DMS 273 (cell line): Measurements from ENCODE around the gene HMX1.

Experiments used
- DNase-seq: peaks from one replicate; lab custom pipeline; 2025; ENCODE audit not compliant: unreplicated experiment; lab: John Stamatoyannopoulos, UW

Gene HMX1

GRCh38 chr4:8843597-8843996 is 28.0 kb downstream of the HMX1 start:
- DNase-seq: no peak

GRCh38 chr4:8842614-8843013 is 29.0 kb downstream of the HMX1 start:
- no peak for DNase-seq

- DNase-seq: no peak
Observed at GRCh38 chr4:8841678-8842268, 29.9 kb downstream of the HMX1 start.

GRCh38 chr4:8840816-8841455 is 30.7 kb downstream of the HMX1 start:
- DNase-seq: no peak

GRCh38 chr4:8840006-8840793 is 31.4 kb downstream of the HMX1 start:
- DNase-seq: no peak

GRCh38 chr4:8838961-8839431 is 32.6 kb downstream of the HMX1 start:
- DNase-seq: no peak

GRCh38 chr4:8838296-8838960 is 33.2 kb downstream of the HMX1 start:
- no peak for DNase-seq

GRCh38 chr4:8837181-8837841 is 34.3 kb downstream of the HMX1 start:
- DNase-seq: no peak

GRCh38 chr4:8836664-8837171 is 34.9 kb downstream of the HMX1 start:
- no peak for DNase-seq

- no peak for DNase-seq
Observed at GRCh38 chr4:8835521-8836365, 35.9 kb downstream of the HMX1 start.

- DNase-seq: no peak
Observed at GRCh38 chr4:8834681-8835220, 36.9 kb downstream of the HMX1 start.

- peak; percentile 77 for DNase-seq
Observed at GRCh38 chr4:8832113-8832915, 39.3 kb downstream of the HMX1 start.

- no peak for DNase-seq
Observed at GRCh38 chr4:8831221-8832112, 40.2 kb downstream of the HMX1 start.

- no peak for DNase-seq
Observed at GRCh38 chr4:8830611-8831200, 40.9 kb downstream of the HMX1 start.

GRCh38 chr4:8830056-8830455 is 41.6 kb downstream of the HMX1 start:
- no peak for DNase-seq

GRCh38 chr4:8829584-8829983 is 42.1 kb downstream of the HMX1 start:
- DNase-seq: no peak

GRCh38 chr4:8828869-8829268 is 42.8 kb downstream of the HMX1 start:
- DNase-seq: no peak
